ENCODE data around the gene SUB1. TPM values are rescaled to one million over a fixed set of nuclear protein-coding genes. Genes with fewer than 3 reads are reported as not detected.
A peak's percentile ranks its signal among the peaks of the same experiment; 100 is the strongest.

Gene SUB1
- total RNA-seq, 1 experiment from 2014 or later = 288 TPM

- Histone ChIP-seq H3K9me3 (ENCODE audit: control insufficient read depth, low read depth, low read length) (no peaks in the 10 kb centered on the region), H3K23ac (ENCODE audit: insufficient read length, low read depth, low read length) (no peak overlapping the region), H3K27ac (ENCODE audit: insufficient read length, low read depth, low read length) (no peak overlapping the region), H2BK12ac (ENCODE audit: insufficient read length, low read depth, low read length) (no peak overlapping the region), H2BK15ac (ENCODE audit: low read depth, low read length) (no peak overlapping the region), H4K8ac (replicated peaks; ENCODE audit: insufficient read length, low read depth, low read length) (no peak overlapping the region), H3T11ph (ENCODE audit: low read length) (no peak overlapping the region), H3K4me2 (ENCODE audit: insufficient read depth, insufficient read length, low read length) (no peak overlapping the region), H2BK5ac (ENCODE audit: insufficient read length, low read length) (no peak overlapping the region), H3K27me3 (ENCODE audit: insufficient read depth, low read length) (no peaks in the 10 kb centered on the region), H3K23me2 (ENCODE audit: insufficient read length, low read depth, low read length, poor library complexity, severe bottlenecking) (no peaks in the 10 kb centered on the region), H3K9ac (ENCODE audit: extremely low read depth, insufficient read length, low read length) (no peak overlapping the region), H3K18ac (ENCODE audit: insufficient read length, low read depth, low read length) (no peak overlapping the region), H3K4me1 (ENCODE audit: insufficient read depth, low read length) (no peaks in the 10 kb centered on the region), H4K20me1 (ENCODE audit: control insufficient read depth, insufficient read depth, insufficient read length) (no peaks in the 10 kb centered on the region), H4K91ac (ENCODE audit: insufficient read length, low read depth, low read length) (no peak overlapping the region), H3K4ac (ENCODE audit: low read depth, low read length) (no peak overlapping the region), H3K79me1 (ENCODE audit: insufficient read depth, low read depth, low read length, poor library complexity, severe bottlenecking) (no peaks in the 10 kb centered on the region), H3K79me2 (ENCODE audit: insufficient read depth, low read length) (no peaks in the 10 kb centered on the region), H2AK5ac (ENCODE audit: insufficient read length, low read length) (no peak overlapping the region), H3K14ac (ENCODE audit: insufficient read depth, low read length) (no peak overlapping the region), H2BK120ac (ENCODE audit: low read depth, low read length, poor library complexity, severe bottlenecking) (no peak overlapping the region), H3K56ac (ENCODE audit: insufficient read length, low read depth, low read length) (no peak overlapping the region), H2AFZ (ENCODE audit: low read length) (no peak overlapping the region), H4K5ac (ENCODE audit: insufficient read length, low read depth, low read length) (no peak overlapping the region), H2BK20ac (ENCODE audit: low read depth, low read length, poor library complexity, severe bottlenecking) (no peak overlapping the region)
- H3K4me1 Mint-ChIP-seq = no peaks in the 10 kb centered on the region
- no peaks in the 10 kb centered on the region for H3K9me3 Mint-ChIP-seq
- peaks cover 23 to 69% (median 57%) of the 10 kb centered on the region in 3 experiments for H3K36me3 Mint-ChIP-seq (ENCODE audit: insufficient read depth in 1 of 3, low read depth in 3 of 3)
- DNase-seq = no peak
- H3K27ac Mint-ChIP-seq = peak overlapping the region in 1 of 3 experiments; percentile 19; a peak in 1 of 7 replicates
- no peaks in the 10 kb centered on the region for H3K27me3 Mint-ChIP-seq (ENCODE audit: low read depth)
- H3K4me3 Mint-ChIP-seq = no peak overlapping the region
- no CpG with 5 or more reads among the region's 2 CpGs for WGBS (ENCODE audit: extremely low coverage, insufficient read length, low lambda C conversion rate)
- TF ChIP-seq, protein P1, sequence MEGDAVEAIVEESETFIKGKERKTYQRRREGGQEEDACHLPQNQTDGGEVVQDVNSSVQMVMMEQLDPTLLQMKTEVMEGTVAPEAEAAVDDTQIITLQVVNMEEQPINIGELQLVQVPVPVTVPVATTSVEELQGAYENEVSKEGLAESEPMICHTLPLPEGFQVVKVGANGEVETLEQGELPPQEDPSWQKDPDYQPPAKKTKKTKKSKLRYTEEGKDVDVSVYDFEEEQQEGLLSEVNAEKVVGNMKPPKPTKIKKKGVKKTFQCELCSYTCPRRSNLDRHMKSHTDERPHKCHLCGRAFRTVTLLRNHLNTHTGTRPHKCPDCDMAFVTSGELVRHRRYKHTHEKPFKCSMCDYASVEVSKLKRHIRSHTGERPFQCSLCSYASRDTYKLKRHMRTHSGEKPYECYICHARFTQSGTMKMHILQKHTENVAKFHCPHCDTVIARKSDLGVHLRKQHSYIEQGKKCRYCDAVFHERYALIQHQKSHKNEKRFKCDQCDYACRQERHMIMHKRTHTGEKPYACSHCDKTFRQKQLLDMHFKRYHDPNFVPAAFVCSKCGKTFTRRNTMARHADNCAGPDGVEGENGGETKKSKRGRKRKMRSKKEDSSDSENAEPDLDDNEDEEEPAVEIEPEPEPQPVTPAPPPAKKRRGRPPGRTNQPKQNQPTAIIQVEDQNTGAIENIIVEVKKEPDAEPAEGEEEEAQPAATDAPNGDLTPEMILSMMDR (conservative IDR thresholded peaks at IDR 0.05) = no peak
These were observed 17.5 kb downstream of the SUB1 start for GRCh38 chr5:32602906-32603305.

All from H9 (cell line).